ENCODE measurements around the gene FBXO46. TPM values are rescaled to one million over a fixed set of nuclear protein-coding genes. Genes with fewer than 3 reads are reported as not detected.
A peak's percentile ranks its signal among the peaks of the same experiment; 100 is the strongest.

The FBXO46 gene
- total and polyA plus RNA-seq, 2 of the 13 experiments (the other 11 are each of a cell fraction or from before 2014, with no cell fraction given) = 6.2 to 6.4 TPM

- TF ChIP-seq SNAPC4 (CRISPR knock-in tag; IDR thresholded peaks at IDR 0.05) = no peak
- no peak for TF ChIP-seq KDM4B (CRISPR knock-in tag; IDR thresholded peaks at IDR 0.05)
- no peak for TF ChIP-seq ZBTB1 (CRISPR knock-in tag; IDR thresholded peaks at IDR 0.05; ENCODE audit: borderline replicate concordance)
- TF ChIP-seq SRSF9 (IDR thresholded peaks at IDR 0.05; ENCODE audit: borderline replicate concordance, insufficient read depth, low read depth, low read length, poor library complexity, severe bottlenecking) = no peak
- 0 out of 2 replicates have a peak, but pooled peaks have one; percentile 46 for TF ChIP-seq MED1 (CRISPR knock-in tag; IDR thresholded peaks at IDR 0.05)
- TF ChIP-seq ZNF776 (CRISPR knock-in tag; IDR thresholded peaks at IDR 0.05) = no peak; the same call in 1 of the 2 replicates
- TF ChIP-seq NFATC3 (CRISPR knock-in tag; IDR thresholded peaks at IDR 0.05) = no peak
- TF ChIP-seq CREB1 (IDR thresholded peaks at IDR 0.05) = no peak
- no peak for TF ChIP-seq CREB1 (CRISPR knock-in tag; IDR thresholded peaks at IDR 0.05)
- no peak for TF ChIP-seq ZNF7 (CRISPR knock-in tag; IDR thresholded peaks at IDR 0.05)
- TF ChIP-seq IRX3 (CRISPR knock-in tag; IDR thresholded peaks at IDR 0.05; ENCODE audit: borderline replicate concordance, low read depth) = no peak
- no peak for TF ChIP-seq NFIC (IDR thresholded peaks at IDR 0.05; ENCODE audit: low read length)
- no peak for TF ChIP-seq ZNF296 (CRISPR knock-in tag; conservative IDR thresholded peaks at IDR 0.05)
- TF ChIP-seq PHF5A (CRISPR knock-in tag; IDR thresholded peaks at IDR 0.05; ENCODE audit: low read depth, unreplicated experiment) = no peak
- TF ChIP-seq RNF2 (conservative IDR thresholded peaks at IDR 0.05; ENCODE audit: low read depth) = no peak
- TF ChIP-seq REL (CRISPR knock-in tag; conservative IDR thresholded peaks at IDR 0.05) = no peak
- TF ChIP-seq NBN (conservative IDR thresholded peaks at IDR 0.05) = no peak
- TF ChIP-seq MEF2D (CRISPR knock-in tag; IDR thresholded peaks at IDR 0.05) = no peak
- 0 out of 2 replicates have a peak, but pooled peaks have one; percentile 36 for TF ChIP-seq TFDP1 (CRISPR knock-in tag; IDR thresholded peaks at IDR 0.05; ENCODE audit: borderline replicate concordance)
- no peak for TF ChIP-seq ATF6 (CRISPR knock-in tag; conservative IDR thresholded peaks at IDR 0.05)
- no peak for TF ChIP-seq JUNB (CRISPR knock-in tag; IDR thresholded peaks at IDR 0.05; ENCODE audit: borderline replicate concordance)
- TF ChIP-seq TGIF2 (CRISPR knock-in tag; IDR thresholded peaks at IDR 0.05) = no peak
- no peak for TF ChIP-seq ZNF841 (CRISPR knock-in tag; IDR thresholded peaks at IDR 0.05; ENCODE audit: borderline replicate concordance)
Measured at GRCh38 chr19:45681391-45682015, 49.2 kb downstream of the FBXO46 start (continued).
